ENCODE data around the gene TMPRSS13.

TMPRSS13 gene

DNA sequence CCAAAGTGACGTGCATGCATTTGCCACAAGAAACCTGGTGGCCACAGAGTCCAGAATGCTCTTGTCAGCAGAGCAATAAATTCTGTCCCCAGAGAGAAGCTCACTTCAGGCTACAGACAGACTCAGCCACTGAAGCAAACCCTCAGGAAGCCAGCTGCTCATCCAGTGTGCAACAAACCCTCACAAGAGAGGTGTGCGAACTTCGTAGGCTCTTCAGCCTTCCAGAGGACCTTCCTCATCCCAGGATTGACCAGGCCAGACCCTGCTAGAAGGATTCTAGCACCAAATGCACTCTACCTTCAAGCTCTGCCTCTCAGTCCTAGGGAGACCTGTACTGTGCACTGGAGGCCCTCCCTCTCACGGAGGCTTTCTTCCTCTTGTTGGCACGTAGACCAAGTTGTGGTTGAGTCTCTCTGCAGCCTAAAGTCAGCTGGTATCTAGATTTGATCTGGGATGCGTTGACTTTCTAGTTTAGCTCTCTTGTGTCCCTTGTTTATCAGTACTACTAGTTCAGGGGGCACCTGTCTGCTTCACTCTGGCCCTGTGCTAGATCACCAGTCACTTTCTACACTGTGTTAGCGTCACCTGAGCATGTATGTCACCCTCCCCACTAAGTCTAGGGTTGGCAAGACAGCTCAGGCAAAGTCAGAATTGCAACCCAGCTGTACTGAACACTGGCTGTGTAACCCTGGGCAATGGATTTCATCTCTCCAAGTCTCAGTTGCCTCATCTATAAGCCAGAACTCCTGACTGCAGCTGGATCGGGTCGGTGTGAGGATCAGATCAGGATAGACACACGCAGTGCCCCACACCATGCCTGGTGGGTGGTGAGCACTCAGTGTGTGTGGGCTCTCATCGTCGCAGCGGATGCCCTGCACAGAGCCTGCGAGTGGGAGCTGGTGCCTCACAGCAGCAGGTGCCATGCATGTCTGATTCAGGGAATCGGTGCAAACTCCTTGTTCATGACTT is 22.1 kb upstream of the TMPRSS13 start:
- no peak for ATAC-seq
- no peak for TF ChIP-seq CSDC2 (CRISPR knock-in tag; IDR thresholded peaks at IDR 0.05)
- TF ChIP-seq, protein P1, sequence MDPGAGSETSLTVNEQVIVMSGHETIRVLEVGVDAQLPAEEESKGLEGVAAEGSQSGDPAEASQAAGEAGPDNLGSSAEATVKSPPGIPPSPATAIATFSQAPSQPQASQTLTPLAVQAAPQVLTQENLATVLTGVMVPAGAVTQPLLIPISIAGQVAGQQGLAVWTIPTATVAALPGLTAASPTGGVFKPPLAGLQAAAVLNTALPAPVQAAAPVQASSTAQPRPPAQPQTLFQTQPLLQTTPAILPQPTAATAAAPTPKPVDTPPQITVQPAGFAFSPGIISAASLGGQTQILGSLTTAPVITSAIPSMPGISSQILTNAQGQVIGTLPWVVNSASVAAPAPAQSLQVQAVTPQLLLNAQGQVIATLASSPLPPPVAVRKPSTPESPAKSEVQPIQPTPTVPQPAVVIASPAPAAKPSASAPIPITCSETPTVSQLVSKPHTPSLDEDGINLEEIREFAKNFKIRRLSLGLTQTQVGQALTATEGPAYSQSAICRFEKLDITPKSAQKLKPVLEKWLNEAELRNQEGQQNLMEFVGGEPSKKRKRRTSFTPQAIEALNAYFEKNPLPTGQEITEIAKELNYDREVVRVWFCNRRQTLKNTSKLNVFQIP (CRISPR knock-in tag; IDR thresholded peaks at IDR 0.05; ENCODE audit: borderline replicate concordance, low read depth), result no peak
- no peak for TF ChIP-seq TCF4 (CRISPR knock-in tag; IDR thresholded peaks at IDR 0.05; ENCODE audit: borderline replicate concordance)
- TF ChIP-seq ZNF70 (CRISPR knock-in tag; IDR thresholded peaks at IDR 0.05), result no peak
- no peak for TF ChIP-seq PPARA (CRISPR knock-in tag; IDR thresholded peaks at IDR 0.05; ENCODE audit: borderline replicate concordance)
- no peak for TF ChIP-seq GLIS3 (CRISPR knock-in tag; IDR thresholded peaks at IDR 0.05)
- TF ChIP-seq RARB (CRISPR knock-in tag; IDR thresholded peaks at IDR 0.05), result no peak
- TF ChIP-seq OSR1 (CRISPR knock-in tag; IDR thresholded peaks at IDR 0.05), result no peak
- TF ChIP-seq ZFP30 (CRISPR knock-in tag; IDR thresholded peaks at IDR 0.05), result no peak
- TF ChIP-seq, protein P2, sequence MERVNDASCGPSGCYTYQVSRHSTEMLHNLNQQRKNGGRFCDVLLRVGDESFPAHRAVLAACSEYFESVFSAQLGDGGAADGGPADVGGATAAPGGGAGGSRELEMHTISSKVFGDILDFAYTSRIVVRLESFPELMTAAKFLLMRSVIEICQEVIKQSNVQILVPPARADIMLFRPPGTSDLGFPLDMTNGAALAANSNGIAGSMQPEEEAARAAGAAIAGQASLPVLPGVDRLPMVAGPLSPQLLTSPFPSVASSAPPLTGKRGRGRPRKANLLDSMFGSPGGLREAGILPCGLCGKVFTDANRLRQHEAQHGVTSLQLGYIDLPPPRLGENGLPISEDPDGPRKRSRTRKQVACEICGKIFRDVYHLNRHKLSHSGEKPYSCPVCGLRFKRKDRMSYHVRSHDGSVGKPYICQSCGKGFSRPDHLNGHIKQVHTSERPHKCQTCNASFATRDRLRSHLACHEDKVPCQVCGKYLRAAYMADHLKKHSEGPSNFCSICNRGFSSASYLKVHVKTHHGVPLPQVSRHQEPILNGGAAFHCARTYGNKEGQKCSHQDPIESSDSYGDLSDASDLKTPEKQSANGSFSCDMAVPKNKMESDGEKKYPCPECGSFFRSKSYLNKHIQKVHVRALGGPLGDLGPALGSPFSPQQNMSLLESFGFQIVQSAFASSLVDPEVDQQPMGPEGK (CRISPR knock-in tag; IDR thresholded peaks at IDR 0.05; ENCODE audit: borderline replicate concordance), result no peak
- no peak for TF ChIP-seq ZC3H10 (CRISPR knock-in tag; IDR thresholded peaks at IDR 0.05)
- no peak for TF ChIP-seq BACH2 (CRISPR knock-in tag; IDR thresholded peaks at IDR 0.05; ENCODE audit: borderline replicate concordance)
- no peak for TF ChIP-seq ZNF565 (CRISPR knock-in tag; conservative IDR thresholded peaks at IDR 0.05; ENCODE audit: low read depth)
- TF ChIP-seq, protein P3, sequence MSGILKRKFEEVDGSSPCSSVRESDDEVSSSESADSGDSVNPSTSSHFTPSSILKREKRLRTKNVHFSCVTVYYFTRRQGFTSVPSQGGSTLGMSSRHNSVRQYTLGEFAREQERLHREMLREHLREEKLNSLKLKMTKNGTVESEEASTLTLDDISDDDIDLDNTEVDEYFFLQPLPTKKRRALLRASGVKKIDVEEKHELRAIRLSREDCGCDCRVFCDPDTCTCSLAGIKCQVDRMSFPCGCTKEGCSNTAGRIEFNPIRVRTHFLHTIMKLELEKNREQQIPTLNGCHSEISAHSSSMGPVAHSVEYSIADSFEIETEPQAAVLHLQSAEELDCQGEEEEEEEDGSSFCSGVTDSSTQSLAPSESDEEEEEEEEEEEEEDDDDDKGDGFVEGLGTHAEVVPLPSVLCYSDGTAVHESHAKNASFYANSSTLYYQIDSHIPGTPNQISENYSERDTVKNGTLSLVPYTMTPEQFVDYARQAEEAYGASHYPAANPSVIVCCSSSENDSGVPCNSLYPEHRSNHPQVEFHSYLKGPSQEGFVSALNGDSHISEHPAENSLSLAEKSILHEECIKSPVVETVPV (CRISPR knock-in tag; IDR thresholded peaks at IDR 0.05), result no peak
- no peak for TF ChIP-seq ARNTL (CRISPR knock-in tag; IDR thresholded peaks at IDR 0.05; ENCODE audit: borderline replicate concordance, low read depth)
- no peak for TF ChIP-seq ISL1 (CRISPR knock-in tag; IDR thresholded peaks at IDR 0.05)
- TF ChIP-seq, protein P4, sequence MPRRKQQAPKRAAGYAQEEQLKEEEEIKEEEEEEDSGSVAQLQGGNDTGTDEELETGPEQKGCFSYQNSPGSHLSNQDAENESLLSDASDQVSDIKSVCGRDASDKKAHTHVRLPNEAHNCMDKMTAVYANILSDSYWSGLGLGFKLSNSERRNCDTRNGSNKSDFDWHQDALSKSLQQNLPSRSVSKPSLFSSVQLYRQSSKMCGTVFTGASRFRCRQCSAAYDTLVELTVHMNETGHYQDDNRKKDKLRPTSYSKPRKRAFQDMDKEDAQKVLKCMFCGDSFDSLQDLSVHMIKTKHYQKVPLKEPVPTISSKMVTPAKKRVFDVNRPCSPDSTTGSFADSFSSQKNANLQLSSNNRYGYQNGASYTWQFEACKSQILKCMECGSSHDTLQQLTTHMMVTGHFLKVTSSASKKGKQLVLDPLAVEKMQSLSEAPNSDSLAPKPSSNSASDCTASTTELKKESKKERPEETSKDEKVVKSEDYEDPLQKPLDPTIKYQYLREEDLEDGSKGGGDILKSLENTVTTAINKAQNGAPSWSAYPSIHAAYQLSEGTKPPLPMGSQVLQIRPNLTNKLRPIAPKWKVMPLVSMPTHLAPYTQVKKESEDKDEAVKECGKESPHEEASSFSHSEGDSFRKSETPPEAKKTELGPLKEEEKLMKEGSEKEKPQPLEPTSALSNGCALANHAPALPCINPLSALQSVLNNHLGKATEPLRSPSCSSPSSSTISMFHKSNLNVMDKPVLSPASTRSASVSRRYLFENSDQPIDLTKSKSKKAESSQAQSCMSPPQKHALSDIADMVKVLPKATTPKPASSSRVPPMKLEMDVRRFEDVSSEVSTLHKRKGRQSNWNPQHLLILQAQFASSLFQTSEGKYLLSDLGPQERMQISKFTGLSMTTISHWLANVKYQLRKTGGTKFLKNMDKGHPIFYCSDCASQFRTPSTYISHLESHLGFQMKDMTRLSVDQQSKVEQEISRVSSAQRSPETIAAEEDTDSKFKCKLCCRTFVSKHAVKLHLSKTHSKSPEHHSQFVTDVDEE (CRISPR knock-in tag; IDR thresholded peaks at IDR 0.05), result no peak
- no peak for TF ChIP-seq TOX (CRISPR knock-in tag; IDR thresholded peaks at IDR 0.05; ENCODE audit: borderline replicate concordance)
- TF ChIP-seq ZNF8 (CRISPR knock-in tag; IDR thresholded peaks at IDR 0.05), result no peak
- TF ChIP-seq ESRRG (CRISPR knock-in tag; IDR thresholded peaks at IDR 0.05), result no peak

DNA sequence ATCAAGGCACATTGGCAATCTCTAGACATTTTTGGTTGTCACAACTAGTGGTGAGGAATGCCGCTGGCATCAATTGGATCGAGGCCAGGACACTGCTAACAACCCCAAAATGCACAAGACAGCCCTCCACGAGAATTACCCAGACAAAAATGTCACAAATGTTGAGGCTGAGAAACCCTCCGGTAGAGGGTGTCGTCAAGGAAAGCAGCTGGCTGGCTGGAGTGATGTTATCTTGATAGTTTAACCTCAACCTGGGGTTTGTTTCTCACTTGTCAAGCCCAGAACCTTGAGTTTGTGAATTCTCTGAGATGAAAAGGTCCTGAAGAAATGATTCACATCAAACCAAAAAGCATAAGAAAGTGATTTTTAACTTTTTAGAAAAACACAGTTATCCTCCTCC is 21.1 kb upstream of the TMPRSS13 start:
- TF ChIP-seq ZNF565 (CRISPR knock-in tag; conservative IDR thresholded peaks at IDR 0.05; ENCODE audit: low read depth) (no peak), TCF4 (CRISPR knock-in tag; IDR thresholded peaks at IDR 0.05; ENCODE audit: borderline replicate concordance) (no peak), BACH2 (CRISPR knock-in tag; IDR thresholded peaks at IDR 0.05; ENCODE audit: borderline replicate concordance) (no peak), GLIS3 (CRISPR knock-in tag; IDR thresholded peaks at IDR 0.05) (no peak), ZFP30 (CRISPR knock-in tag; IDR thresholded peaks at IDR 0.05) (no peak), PPARA (CRISPR knock-in tag; IDR thresholded peaks at IDR 0.05; ENCODE audit: borderline replicate concordance) (no peak), ZNF70 (CRISPR knock-in tag; IDR thresholded peaks at IDR 0.05) (no peak)
- TF ChIP-seq, protein P2 (CRISPR knock-in tag; IDR thresholded peaks at IDR 0.05; ENCODE audit: borderline replicate concordance), result no peak
- TF ChIP-seq, protein P1 (CRISPR knock-in tag; IDR thresholded peaks at IDR 0.05; ENCODE audit: borderline replicate concordance, low read depth), result no peak
- no peak for ATAC-seq

Measured in SK-N-SH treated with all-trans-retinoic acid at 6 μM for 48 hours (cell line).